GM10847 (cell line): ENCODE data around the gene GADL1.

ENCODE experiments used
- POLR2A ChIP-seq: IDR thresholded peaks from 2 replicates; pipeline ENCODE4 v1.6.1; 2011; ENCODE audit not compliant: insufficient read length; ENCODE audit errors: extremely low read depth

The GADL1 gene

GRCh38 chr3:30710017-30710416 lies 184.4 kb downstream of the GADL1 start:
- no peak for TF ChIP-seq POLR2A

DNA sequence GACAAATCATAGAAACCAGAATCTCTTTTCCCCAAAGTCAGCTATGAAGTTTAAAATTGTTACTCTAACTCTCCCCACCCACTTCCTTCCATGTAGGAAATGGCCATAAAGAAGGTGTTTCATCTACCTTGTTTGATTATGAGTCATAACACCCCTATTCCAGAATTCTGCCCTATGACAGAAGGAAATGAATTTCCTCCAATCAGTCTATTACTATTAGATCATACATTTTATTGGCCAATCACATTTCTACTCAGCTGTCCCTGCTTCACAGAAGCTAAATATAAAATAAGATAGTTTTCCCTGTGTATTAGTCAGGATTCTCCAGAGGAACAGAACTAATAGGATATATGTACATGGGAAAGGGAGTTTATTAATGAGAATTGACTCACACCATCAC lies 186.0 kb downstream of the GADL1 start:
- no peak for TF ChIP-seq POLR2A

- no peak for TF ChIP-seq POLR2A
Observed at GRCh38 chr3:30707825-30708224, 186.6 kb downstream of the GADL1 start.

DNA sequence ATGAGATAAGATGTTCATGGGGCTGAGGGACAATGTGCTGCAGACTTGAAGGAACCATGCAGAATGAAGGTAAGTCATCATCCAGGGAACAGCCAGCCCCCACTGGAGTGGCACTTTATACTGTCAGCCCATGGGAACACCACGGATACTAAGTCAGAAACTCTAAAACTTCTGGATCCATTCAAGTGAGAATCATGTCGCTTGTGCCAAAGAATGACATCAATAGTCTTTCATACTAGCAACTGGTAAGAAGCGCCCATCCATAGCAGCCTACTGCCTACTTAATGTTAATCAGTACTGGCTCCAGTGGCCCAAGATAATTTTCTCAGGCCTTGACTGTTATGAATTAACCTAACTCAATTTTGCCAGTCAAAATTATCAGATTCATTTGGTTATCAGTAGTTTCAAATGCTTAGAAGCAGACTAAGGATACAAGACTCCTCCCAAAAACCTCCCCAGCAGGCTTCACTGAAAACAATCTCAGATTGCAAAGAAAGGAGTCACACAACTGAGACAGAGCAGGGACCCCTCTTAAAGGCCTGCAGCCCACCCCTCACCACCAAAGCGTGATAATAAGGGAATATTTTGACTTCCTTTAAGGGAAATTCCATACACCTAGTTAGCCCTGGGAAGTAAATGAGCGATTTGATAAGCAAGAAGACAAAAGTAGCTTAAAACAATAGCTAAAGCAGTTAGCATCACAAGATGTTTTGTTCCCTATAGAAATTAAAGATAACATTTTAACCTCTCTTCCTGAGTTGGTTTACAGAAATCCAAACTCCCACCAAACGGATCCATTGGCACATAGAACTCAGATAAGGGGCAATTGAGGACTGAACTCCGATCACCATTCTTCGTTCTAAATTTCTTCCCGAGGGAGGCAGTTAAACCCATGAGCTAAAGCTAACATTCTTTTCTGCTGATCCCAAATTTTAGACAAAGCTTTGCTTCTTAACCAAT lies 189.2 kb downstream of the GADL1 start:
- TF ChIP-seq POLR2A = no peak

GRCh38 chr3:30702828-30703397 lies 191.5 kb downstream of the GADL1 start:
- TF ChIP-seq POLR2A = no peak

GRCh38 chr3:30702038-30702827 lies 192.2 kb downstream of the GADL1 start:
- no peak for TF ChIP-seq POLR2A

- no peak for TF ChIP-seq POLR2A
Observed at GRCh38 chr3:30700702-30701321, 193.6 kb downstream of the GADL1 start.

- TF ChIP-seq POLR2A = no peak
Observed at GRCh38 chr3:30699927-30700326, 194.5 kb downstream of the GADL1 start.

DNA sequence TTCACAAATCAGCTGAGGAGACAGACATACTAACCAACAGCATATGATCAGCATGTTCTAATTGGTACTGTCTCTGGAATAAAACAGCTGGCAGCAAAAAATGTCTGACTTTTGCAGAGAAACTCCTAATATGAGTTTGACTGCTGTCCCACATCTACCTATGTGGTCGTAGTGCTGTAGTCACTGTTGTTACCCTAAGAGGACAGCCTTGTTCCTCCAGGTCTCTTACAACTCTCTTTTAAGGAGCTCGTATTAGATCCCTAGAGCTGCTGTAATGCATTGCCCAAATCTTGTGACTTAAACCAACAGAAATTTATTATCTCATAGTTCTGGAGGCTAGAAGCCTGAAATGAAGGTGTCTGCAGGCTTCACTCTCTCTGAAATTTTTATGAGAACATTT lies 195.9 kb downstream of the GADL1 start:
- no peak for TF ChIP-seq POLR2A

DNA sequence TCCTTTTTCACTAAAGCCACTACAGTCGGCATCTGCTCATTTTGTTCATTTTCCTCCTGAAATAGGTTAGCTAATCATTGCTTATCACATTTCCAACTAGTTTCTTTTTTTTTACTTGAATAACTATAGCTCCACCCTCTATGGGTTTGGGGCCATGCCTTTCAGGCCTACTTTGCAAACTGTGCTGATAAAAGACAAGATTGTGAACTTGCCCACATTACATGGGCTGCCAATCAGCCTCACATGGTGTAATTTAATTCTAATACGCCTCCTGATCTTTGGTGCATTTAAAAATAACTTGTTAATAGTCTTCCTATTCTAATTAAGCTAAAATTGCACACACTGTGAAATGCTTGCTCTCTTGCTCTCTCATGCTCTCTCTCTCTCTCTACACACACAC lies 197.6 kb downstream of the GADL1 start:
- TF ChIP-seq POLR2A = no peak

DNA sequence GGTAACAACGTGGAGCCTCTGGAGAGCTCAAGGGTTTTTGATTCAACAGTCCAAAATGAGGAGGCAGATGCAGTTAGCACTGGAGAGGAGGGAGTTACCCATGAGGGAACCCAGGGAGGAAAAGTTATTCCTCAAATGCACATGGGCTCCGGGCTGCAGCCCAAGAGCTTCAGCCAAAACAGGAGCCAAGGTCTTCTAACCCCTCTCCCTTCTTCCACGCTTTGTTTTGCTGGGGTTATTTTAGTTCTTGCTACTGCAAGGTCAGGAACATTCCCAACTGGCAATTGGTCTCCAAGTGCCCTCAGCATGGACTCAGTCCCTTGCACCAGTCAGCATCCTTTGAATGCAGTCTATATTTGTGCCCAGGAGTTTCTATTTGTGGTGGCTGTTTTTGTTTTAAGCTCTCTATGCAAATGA lies 198.1 kb downstream of the GADL1 start:
- TF ChIP-seq POLR2A = no peak

DNA sequence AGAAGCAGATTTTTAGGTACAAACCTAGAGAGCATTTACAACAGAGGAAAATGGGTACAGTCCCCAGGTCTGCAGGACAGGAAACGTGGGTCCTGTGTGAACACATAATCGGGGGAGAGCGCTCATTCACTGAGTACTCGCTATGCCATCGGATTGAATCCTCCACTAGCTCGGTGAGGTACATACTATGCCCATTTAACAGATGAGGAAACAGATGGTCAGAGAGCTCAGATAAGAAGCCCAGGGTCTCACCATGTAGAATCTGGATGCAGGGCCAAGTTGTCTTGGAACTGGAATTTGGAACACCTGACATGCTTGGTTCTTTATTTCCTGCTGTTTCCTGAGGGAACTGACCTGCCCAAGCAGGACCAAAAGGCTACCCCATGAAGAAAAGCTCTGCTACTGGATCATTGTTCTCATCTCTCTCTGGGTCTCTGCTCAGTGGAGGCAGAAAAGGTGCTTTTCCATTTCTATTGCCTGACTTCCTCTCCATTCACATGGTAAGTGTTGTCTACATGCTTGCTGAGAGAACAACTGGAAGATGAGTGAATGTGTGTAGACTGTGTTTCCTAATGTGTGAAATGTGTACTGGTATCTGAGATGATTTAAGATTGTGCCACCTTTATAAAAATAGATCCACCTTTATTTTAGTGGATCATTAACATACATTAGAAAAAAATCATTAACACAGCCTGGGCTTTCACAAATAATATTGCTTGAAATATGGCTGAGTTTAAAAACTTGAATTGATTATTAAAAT lies 199.0 kb downstream of the GADL1 start:
- TF ChIP-seq POLR2A = no peak

DNA sequence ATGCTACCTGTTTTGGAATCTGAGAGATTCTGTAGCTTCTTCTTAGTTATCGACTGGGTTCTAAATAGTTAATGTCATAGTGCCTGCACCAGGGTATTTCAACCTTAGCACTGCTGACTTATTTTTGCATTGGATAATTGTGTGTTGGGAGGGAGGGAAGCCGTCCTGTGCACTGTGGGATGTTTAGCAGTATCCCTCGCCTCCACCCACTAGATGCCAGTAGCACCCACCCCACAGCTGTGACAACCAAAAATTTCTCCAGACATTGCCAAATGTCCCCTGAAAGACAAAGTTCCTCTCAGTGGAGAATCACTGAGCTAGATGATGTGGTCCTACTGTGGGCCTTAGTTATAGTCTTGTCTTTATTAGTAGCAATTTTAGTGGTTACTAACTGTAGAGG lies 199.8 kb downstream of the GADL1 start:
- TF ChIP-seq POLR2A = no peak

DNA sequence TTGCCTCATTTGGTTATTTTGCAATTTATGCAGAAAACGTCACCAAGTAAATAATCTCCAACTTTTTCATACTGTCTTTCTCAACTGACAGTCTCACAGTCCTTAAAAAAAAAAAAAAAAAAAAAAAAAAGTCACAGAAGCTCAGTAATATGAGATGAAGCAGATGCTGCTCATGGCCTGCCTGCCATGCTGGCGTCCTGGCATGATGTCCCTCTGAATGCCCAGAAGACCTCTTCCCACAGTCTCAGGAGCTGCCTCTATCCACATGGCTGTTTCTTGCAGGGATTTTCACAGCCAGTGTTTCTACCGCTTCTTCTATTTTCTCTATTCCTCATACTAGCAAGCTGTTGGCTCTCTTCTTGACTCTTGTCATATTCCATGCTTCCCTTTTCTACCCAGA lies 200.3 kb downstream of the GADL1 start:
- TF ChIP-seq POLR2A = no peak
